T-helper 1 cell treated with Interleukin-12 subunit alpha and Interleukin-12 subunit beta and Interleukin-4 antibody, amounts not matched to agents 30 ng/mL and 1 ng/mL, for 36 hours (primary cell): Measurements from ENCODE around the gene SRSF1. TPM values are rescaled to one million over a fixed set of nuclear protein-coding genes. Genes with fewer than 3 reads are reported as not detected.
"Not testable (repeated sequence)": the region's sequence is repeated elsewhere in the genome, so short reads cannot be mapped to it uniquely, and the experiment has no call there.

Experiments
- intact Hi-C: fragments of 100-400 bp; cut with micrococcal nuclease; formaldehyde crosslinking; loops from one replicate; pipeline ENCODE4 v1.15.1; 2024
- total RNA-seq: library from RNA; stranded (reverse); gene quantifications from 2 replicates; pipeline ENCODE4 v1.2.3, GENCODE V29; 2022

SRSF1 gene
- total RNA-seq, 1 donor from 2014 or later: 357 TPM

DNA sequence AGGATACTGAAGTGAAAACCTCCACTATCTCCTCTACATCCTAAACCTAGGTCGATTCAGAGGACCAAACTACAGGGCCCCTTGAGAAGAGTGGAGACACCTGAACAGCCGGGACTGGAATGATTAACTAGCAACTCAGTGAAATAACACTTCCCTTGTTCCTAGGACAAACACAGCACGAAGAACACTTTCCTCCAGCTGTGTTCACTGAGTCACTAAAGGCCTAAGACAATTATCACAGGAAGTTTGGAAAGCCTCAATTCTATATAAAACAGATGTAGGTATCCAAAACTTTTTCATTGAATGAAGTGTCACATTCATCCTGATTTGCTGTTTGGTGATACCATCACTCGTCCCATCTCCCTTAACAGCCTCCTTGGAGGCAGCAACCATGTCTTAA is 36.3 kb downstream of the SRSF1 start:
- intact Hi-C loops: no loop called here

DNA sequence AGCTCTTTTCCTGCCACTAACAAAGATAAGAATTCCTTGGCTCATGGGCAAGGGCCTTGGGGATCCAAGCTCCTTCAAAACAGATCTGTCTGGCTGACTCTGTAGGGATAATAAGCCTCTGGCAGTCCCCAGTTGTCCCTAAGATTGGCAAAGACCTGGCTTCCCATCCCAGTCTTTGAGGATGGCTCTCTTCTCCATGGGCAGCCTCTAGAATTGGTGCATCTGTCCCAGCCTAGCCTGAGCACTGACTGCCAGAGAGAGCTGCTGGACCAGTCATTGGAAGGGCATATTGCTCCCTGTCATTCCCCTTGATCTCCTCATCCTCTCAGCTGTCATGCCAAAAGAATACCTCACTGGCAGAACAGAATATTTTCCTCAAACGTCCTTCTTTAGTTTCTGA is 38.6 kb downstream of the SRSF1 start:
- intact Hi-C loops: no loop called here

DNA sequence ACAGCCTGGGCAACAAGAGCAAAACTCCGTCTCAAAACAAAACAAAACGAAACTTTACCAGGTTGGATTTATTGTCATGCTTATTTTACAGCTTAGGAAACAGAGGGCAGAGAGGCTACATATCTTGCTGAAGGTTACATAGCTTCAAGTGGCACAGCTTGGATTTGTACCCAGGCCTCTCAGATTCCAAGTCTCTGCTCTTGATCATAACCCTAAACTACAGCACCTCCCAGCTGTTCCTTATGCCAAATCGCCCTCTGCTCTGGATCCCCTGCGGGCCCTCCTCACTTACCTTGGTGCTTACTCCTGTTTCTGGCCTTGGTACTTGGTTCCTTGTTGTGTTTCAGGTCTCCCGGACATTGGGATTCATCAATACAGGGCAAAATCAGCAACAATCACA is 40.2 kb downstream of the SRSF1 start:
- intact Hi-C loops: no loop called here

DNA sequence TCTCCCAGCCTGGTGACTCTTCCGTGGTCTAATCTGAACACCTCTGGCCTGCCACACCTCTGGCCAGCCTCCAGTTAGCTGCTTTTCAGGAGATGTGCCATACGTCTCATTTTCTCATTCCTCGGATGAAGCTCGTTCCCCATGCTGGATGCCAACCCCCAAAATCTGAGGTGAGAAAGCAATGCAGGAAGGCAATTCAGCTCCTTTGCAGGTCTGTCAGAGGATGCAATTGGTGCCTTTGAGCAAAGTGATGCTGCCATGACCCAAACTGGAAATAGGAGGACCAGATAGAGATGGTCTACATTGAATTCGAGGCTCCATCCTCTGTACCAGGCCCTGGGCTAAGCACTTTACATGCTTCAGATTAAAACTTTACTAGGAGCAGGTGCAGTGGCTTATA is 40.8 kb downstream of the SRSF1 start:
- intact Hi-C loops: no loop called here

DNA sequence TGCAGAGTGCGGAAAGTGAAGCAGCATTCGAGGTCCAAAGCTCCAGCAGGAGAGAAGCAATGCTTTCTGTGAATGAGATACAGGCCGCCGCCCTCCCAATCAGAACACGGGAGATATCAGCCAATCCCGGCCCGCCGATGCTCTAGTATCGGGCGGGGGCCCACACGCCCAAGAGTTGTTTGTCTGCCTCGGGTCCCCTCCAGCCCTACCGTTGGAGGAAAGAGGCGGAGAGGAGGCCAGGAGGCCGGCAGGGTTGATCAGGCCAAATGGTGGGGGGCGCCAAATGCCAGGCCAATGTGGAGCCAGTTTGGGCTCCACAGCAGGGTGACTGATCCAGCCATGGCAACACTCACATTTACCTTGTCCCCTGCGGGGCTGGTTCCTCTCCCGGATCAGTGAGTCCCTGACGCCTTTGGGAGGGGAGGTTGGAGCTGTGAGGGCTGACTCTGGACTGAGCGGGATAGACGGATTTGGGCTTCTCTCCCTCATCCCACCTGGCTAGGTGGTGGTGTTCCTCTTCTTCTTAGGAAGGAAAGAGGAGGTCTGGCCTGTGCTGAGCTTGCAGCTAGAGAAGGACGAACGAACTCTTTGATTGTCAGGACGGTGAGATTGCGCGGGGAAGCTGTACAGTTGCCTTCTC is 41.4 kb downstream of the SRSF1 start:
- intact Hi-C loops: no loop called here

DNA sequence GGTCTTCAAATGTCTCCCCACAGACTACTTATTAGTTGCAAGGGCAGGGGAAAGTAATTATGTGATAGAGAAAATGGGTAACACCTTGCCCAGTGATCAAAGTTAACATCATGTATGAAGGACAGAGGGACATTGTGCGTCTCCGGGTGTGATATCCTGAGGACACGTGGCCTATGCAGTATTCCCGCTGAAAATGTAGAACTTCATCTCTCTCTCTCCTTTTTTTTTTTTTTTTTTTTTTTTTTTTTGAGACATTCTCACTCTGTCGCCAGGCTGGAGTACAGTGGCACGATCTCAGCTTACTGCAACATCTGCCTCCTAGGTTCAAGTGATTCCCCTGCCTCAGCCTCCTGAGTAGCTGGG is 43.9 kb downstream of the SRSF1 start:
- intact Hi-C loops: no loop called here

DNA sequence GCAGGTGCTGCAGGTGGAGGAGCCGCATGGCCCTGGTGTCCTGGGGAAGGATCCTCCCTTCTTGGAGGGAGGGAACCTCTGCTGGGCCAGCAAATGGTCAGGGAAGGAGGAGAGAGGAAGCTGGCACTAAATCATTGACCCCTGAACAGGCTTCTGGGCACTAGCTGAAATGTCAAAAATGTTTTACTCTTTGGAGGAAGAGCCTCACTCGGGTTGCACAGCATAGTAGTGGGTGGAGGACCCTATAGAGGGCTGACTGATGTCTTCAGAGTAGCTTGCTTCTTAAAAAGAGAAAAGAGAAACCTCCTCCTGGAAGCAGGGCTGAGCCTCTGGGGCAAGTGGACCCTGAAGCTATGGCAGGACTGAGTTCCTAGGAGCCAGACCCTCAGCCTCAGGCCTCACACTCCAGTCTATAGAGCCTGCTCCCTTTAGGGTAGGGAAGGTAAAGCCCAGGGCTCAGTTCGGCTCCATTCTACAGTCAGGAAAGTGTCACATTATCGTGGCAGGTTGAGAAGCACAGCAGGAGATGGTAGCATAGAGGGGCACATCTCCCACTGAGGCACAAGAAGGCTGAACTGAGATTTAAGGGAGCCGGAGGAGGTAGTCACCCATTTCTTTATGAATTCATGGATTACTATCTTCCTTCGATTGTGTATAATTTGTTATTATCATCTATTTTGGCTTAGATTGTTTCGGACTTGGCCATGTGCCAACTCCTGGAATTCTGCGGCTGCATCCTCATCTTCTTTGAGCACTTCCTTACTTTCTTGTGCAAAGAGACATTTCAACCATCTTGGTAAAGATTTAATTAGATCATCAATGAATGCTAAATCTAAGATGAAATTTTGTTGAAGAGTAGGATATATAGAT is 44.5 kb downstream of the SRSF1 start:
- intact Hi-C loops: no loop called here

DNA sequence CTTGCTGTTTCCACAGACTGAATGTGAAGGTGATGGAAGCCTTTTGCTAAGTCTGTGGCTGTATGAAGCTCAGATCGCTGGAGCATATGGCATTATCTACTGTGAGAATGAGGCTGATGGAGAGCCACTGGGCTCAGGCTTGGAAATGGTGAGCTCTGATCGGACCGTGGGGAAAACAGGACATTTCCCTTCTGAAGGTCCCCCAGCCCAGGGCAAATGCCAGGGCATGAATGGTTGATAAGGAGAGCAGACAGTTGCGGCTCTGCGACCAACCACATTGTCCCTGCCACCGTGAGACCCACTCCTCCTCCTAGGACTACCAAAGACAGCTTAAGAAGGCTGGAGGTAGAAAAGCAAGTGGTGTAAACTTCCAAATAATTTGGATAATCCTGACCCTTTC is 47.1 kb downstream of the SRSF1 start:
- intact Hi-C loops: no loop called here

DNA sequence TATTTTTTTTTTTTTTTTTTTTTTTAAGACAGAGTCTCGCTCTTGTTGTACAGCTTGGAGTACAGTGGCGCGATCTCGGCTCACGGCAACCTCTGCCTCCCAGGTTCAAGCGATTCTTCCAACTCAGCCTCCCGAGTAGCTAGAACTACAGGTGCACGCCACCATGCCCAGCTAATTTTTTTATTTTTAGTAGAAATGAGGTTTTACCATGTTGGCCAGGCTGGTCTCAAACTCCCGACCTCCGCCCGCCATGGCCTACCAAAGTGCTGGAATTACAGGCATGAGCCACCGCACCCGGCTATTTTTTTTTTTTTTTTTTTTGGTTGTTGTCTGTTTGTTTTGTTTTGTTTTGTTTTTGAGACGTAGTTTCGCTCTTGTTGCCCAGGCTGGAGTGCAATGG is 48.7 kb downstream of the SRSF1 start:
- intact Hi-C loops: not testable (repeated sequence)

DNA sequence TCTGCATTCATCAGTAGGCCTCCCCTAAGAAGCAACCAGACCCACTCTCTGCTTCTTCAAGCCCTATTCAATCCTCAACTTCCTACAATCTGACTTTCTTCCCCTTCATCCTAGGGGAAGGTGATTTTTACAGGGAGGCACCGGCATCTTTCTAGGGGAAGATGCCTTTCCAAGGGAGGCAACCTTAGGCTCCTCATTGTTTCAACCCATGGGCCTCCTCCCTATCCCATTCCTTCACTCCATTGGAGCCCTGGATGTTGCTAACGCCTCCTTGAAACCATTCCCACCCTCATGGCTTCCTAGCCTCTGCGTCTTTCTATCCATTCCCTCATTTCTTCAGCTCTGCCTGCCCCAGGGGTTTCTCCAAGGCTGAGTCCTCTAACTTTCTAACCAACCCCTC is 49.2 kb downstream of the SRSF1 start:
- intact Hi-C loops: loop anchor here (2.0 kb wide), 1 partner anchor 31 kb away; the partner anchor contains the start of gene VEZF1

DNA sequence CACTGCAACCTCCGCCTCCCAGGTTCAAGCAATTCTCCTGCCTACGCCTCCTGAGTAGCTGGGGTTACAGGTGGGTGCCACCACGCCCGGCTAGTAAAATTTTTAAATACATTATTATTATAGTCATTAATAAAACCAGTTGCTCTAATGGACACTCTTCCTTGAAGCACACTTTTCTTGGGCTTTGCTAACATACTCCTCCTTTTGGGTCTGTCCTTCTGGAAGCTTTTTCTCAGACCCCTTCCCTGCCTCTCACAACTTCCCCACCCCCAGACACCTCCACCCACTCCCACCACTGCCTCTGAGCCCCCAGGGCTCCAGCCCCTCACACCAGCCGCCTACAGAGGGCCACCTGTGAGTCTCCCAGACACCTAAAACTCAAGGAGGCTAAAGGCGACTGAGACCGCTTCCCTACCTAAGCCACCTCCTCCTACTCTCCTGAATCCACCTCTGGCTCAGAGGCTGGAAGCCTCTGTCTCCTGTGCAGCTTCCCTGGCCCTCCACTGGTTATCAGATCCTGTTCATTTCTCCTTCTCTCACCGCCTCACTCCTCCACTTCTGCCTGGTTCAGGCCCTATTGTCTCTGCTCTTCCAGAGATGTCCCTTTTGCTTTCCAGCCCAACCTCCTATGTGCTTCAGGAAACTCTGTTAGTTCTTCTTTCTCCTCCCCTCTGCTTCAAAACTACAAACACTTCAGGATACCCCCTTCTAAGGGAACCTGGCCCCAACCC is 49.8 kb downstream of the SRSF1 start:
- intact Hi-C loops: loop anchor here (2.0 kb wide), 1 partner anchor 32 kb away; the partner anchor contains the start of gene VEZF1

DNA sequence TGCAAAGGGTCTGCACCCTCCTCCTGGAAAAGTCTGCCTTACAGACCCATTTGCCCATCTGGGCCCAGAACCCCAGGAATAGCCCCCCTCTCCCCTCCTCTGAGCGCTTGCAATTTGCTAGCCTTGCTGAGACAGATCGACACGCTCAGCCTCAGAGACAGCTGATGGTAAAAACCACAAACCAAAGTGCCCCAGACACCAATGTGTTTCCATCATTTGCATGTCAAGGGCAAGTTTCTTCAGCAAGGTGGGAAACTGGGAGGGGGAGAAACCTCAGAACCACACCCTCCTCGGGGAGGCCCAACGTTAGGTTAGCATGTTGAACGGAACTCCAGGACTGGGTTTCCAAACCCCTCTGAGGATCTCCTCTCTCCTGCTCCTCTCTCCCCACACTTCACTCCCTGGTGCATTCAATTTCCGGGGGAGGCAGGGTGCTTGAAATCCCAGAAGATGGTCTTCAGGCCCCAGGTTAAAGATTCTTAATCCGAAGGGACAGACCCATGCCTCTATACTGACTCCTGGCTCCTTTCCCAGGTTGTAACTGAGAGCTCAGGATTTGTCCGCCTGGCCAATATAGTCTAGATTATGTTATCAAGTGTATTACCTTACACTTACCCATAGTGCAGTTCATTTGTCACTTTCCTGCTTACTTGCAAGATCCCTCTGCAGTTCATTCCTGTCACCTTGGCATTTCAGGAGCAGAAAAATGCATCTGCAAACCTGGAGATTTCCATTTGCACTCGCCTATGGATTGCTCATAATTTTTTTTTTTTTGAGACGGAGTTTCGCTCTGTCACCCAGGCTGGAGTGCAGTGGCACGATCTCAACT is 50.5 kb downstream of the SRSF1 start:
- intact Hi-C loops: loop anchor here (1.0 to 2.0 kb wide), 2 partner anchors 8 to 32 kb away; partner anchors contain the start of gene VEZF1

DNA sequence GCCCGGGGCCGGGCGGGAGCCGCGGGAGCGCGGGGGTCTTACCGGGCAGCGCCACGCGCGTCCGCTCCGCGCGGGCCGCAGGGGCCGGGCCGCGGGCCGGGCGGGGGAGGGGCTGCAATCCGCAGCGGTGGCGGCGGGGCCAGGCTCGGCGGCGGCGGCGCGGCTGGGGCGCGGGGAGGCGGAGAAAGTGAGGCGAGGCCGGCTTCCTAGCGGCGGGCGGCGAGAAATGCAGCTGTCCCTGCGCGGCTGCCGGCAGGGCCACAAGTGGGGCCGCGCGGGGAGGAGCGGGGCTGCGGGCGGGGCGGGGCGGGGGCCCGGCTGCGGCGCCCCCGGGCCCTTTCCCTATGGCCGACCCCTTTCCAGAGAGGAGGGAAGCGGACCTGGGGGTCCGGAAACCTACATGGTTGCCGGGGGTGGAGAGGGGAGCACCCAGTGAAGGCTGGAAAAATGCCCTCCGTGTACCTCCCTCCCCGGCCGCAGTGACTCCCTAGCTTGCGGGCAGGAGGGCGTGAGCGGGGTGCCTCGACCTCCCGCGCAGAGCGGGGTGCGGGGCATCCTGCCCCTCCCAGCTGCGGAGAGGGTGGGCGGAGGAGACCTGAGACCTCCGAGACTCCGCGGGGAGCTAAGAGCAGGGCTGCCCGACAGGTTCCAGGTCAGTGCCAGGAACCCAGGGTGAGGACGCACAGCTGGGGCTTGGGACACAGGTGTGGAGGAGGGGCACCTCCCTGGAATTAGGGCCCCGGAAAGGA is 51.7 kb downstream of the SRSF1 start, which contains the start of gene CUEDC1:
CUEDC1 (minus strand) TSS at position 230 of the 749 bp plus-strand sequence. CDS start 69,848 bp downstream, outside the sequence.
- intact Hi-C loops: no loop called here

DNA sequence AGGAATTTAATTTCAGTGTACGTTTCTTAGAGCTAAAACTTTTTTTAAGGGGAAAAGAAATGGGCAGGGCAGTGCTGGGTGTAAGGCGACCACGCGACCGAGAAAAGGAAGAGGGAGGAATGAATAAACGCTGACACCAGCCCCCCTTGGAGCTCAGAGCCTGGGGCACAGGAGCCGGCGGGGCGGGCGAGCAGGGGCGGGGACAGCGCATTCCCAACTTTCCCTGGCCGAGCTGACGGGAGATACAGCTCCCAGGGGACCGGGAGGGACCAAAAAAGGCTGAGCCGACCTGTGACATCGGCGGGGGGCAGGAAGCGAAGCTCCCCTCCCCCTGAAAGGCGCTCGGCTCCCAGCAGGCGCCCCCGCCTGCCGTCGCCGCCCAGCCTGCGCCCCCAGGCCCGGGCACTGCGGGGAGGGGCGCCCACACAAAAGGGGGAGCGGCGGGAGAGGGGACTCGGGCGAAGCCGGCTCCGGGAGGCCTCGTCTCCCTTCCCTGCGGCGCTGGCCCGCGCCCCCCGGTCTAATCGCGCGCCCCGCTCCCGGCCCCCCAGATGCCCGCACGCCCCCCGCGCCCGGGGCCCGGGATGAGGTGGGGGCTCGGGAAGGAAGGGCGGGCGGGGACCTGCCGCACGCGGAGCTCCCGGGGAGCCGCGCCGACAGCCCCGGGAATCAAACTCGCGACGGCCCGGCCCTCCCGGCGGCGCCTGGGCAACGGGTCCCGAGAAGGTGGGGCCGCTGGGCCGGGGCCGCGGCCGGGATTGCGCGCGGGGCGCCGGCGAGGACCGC is 52.5 kb downstream of the SRSF1 start:
- intact Hi-C loops: no loop called here

DNA sequence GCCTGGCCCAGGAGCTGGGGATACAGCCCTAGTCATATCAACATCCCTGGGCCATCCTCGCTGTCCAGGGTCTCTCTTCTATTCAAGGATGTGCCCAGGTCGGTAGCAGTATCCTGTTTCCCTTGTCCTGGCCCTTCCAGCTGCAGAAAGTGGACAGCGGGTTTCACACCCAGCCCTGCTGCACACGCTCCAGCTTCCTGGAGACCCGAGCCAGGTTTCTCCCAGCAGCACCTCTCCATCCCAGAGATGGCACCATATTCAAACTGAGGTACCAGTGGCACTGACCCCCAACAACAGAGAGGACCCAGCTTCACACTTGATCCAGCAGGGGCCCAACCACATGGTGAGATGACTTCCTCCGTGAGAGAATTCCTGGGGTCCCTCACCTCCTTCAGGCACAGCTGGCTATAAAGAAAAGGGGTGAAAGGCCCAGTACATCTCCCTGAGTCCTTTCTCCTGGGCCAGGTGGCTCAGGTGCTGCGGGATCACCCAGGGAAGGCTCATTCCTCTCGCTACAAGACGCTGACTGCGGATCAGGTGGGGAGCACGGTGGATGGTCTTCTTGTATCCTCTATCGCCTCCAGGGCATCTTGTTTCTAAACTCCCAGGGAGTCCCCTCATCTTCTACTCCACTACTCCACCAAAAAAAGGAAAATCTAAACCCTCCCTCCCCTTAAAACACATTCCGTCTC is 53.2 kb downstream of the SRSF1 start:
- intact Hi-C loops: no loop called here
